Stimulated activated CD4-positive, alpha-beta T cell treated with anti-CD3 and anti-CD28 coated beads, Interleukin-4, amount 100 ng/mL, for 1 hour (primary cell): ENCODE data around the gene NAA15.
"Not testable (repeated sequence)": the region's sequence is repeated elsewhere in the genome, so short reads cannot be mapped to it uniquely, and the experiment has no call there.

ENCODE experiments used
- DNase-seq: peaks from one replicate; pipeline ENCODE4 v3.0.0-alpha.2; 2020

Gene NAA15

GRCh38 chr4:139368998-139369397, 67.7 kb downstream of the NAA15 start:
- DNase-seq, result no peak

- no peak for DNase-seq
Measured at GRCh38 chr4:139374251-139374650, 72.9 kb downstream of the NAA15 start.

- no peak for DNase-seq
Measured at GRCh38 chr4:139386421-139386820, 85.1 kb downstream of the NAA15 start.

DNA sequence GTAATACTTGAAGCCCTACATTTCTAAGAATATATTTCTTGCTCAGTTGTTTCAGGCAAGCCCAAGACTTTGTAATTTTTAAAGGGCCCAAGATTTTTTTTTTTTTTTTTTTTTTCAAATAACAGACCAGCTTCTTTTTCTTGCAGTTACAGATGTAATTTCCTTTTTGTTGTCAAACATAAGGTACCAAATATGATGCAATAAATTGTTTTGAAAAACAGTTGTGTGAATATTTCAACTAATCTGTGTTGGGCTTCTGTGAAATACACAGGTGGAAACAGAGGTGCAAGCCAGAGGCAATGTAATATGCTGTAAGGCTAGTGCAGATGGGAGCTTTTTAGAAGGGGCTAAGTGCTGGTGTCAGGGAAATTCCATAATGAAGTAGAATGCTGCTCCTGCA, 87.8 kb downstream of the NAA15 start:
- DNase-seq, result no peak

GRCh38 chr4:139389991-139390390, 88.7 kb downstream of the NAA15 start:
- DNase-seq, result no peak

DNA sequence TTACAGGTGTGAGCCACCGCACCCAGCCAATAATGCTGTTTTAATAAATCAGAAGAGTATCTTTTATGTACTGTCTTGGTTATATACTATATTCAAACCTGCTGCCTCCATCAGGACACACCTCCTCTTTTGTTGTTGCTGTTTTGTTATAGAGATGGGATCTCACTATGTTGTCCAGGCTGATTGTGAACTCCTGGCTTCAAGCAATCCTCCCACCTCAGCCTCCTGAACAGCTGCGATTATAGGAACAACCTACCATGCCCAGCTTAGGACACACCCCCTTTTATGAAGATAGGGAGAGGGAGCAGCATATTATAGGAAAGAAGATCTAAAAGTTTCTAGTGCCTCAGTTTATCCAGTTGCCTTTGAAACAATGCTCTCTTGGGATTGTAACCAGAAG, 90.4 kb downstream of the NAA15 start:
- DNase-seq, result no peak

- DNase-seq, result no peak
Measured at GRCh38 chr4:139392797-139393196, 91.5 kb downstream of the NAA15 start.

DNA sequence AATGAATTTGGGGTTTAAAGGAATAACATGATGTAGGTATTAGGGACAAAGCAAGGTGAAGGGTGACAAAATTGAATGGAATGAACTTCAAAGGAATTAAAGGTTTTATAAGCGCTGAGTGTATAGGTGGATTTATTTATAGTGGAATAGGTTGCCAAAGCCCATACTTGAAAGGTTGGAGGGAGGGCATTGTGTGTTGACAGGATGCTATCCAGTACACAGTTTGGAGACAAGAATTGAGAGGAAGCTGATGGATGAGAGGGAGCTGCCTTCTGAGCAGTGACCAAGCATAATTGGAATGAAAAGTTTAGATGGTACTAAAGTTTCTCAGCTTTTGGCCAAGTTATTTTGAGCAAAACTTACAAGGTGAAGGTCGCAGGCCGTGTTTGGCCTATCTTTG, 100.1 kb downstream of the NAA15 start:
- DNase-seq, result no peak

DNA sequence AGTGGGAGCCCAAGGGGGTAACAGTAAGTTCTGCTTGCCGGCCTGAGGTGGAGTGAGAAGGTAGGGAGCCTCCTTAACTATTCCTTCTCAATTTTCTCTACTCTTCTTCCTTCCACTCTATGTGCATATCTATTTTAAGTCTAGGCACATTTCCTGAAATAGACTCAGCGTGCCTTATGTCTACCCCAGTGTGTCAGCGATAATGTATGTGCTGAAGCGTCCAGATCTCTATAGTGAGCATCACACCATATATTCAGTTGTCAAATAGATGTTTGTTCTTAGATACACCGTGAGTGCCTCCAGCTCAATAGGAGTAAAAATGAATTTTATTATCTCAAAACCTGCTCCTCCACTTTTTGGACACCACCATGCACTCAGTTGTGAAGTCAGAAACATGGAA, 101.1 kb downstream of the NAA15 start:
- no peak for DNase-seq

GRCh38 chr4:139403462-139403861, 102.2 kb downstream of the NAA15 start:
- DNase-seq, result no peak

DNA sequence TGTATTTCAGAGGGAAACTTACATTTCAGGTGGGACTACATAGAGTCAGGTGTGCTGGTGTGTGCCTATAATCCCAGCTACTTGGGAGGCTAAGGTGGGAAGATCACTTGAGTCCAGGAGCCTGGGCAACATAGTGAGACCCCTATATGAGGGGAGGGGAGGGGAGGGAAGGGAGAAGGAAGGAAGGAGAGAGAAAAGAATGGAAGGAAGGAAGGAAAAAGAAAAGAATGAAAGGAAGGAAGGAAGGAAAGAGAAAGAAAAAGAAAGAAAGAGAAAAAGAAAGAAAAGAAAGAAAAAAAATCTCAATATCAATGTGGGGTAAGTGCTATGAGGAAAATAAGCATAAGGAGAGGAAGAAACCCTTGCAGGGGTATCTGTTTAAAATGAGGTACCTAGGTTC, 109.0 kb downstream of the NAA15 start:
- no peak for DNase-seq

DNA sequence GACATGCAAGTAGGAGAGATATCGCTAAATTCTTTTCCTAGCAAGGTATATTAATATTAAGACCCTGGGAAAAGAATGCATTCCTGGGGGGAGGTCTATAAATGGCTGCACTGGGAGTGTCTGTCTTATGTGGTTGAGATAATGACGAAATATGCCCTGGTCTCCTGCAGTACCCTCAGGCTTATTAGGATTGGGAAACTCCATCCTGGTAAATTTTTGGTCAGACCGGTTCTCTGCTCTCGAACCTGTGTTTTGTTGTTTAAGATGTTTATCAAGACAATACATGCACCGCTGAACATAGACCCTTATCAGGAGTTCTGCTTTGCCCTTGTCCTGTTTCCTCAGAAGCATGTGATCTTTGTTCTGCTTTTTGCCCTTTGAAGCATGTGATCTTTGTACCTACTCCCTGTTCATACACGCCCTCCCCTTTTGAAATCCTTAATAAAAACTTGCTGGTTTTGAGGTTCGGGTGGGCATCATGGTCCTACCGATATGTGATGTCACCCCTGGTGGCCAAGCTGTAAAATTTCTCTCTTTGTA, 113.4 kb downstream of the NAA15 start:
- not testable (repeated sequence) for DNase-seq

- DNase-seq, result no peak
Measured at GRCh38 chr4:139416073-139416673, 114.9 kb downstream of the NAA15 start.

- no peak for DNase-seq
Measured at GRCh38 chr4:139419388-139419914, 118.1 kb downstream of the NAA15 start.

DNA sequence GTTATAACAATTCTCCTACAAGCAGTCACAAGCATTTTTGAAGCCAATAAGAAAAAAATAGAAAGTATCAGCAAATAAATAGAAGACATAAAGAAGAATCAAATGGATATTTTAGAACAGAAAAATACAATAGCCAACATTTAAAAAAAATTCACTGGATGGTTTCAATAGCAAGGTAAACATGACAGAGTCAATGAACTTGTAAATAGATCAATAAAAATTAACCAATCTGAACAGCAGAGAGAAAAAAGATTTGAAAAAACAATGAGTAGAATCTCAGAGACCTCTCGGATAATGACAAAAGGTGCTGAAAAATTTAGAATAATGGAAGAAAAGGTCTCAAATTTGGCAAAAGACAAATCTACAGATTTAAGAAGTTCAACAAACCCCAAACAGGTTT, 119.3 kb downstream of the NAA15 start:
- no peak for DNase-seq

GRCh38 chr4:139436122-139436521, 134.8 kb downstream of the NAA15 start:
- DNase-seq, result no peak

GRCh38 chr4:139438141-139438540, 136.8 kb downstream of the NAA15 start:
- no peak for DNase-seq

DNA sequence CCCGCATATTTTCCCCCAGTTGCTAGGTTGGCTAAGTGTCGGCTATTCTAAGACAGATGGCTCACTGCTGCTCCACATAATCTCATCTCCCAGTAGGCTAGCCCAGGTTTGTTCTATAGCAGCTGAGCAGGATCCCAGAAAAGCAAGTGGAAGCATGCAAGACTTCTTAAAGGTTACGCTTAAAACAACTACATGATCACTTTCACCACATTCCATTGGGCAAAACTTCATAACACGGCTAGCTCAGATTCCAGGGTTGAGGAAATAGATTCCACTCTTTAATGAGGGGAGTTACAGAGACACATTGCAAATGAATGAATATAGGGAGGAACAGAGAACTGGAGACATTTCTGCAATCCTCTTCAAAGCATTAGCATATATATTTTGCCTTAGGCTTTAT, 139.7 kb downstream of the NAA15 start:
- DNase-seq, result no peak

- DNase-seq, result no peak
Measured at GRCh38 chr4:139443661-139444060, 142.4 kb downstream of the NAA15 start.

- not testable (repeated sequence) for DNase-seq
Measured at GRCh38 chr4:139444881-139445280, 143.6 kb downstream of the NAA15 start.

GRCh38 chr4:139447078-139447477, 145.8 kb downstream of the NAA15 start:
- DNase-seq, result not testable (repeated sequence)

DNA sequence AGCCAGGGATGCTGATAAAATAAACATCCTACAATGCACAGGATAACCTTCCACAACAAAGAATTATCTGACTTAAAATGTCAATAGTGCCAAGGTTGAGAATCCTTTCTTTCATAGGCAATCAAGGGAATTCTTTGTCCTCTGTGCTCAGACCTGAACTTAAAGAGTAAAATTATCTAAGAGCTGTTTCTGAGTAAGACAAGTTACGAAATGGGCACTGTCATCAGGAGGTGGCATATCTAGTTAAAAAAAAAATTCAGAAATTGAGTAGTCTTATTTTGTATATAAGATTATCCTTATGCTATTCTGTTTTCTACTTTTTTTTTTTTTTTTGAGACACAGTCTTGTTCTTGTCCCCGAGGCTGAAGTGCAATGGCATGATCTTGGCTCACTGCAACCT, 149.3 kb downstream of the NAA15 start:
- no peak for DNase-seq

DNA sequence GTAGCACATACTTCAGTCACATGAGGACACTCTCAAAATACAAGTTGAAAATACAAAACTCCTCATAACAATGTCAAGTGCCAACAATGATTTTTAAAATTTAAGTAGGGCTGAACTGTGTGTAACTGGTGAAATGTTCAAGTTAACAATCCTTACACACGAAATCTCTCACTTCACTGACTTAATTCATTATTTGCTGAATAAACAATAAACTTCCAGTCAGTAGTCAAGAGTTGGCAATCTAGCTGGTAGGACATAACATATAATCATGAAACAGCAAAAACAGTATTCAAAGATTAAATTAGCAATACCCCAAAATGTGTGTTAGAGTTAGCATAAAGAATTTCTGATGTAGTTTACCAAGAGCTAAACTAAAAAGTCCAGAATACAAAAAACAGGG, 150.7 kb downstream of the NAA15 start:
- DNase-seq, result no peak

GRCh38 chr4:139453041-139453370, 151.7 kb downstream of the NAA15 start:
- DNase-seq, result no peak
